Activated T-helper 9 cell treated with anti-CD3 and anti-CD28 coated beads, Interleukin-2, amount 50 U/mL, for 16 hours (primary cell): ENCODE results near the gene LAMTOR3.

Source experiments
- DNase-seq: peaks from one replicate; pipeline ENCODE4 v3.0.0-alpha.2; 2020; ENCODE audit warnings: low read depth

Gene LAMTOR3

GRCh38 chr4:99861120-99861905 is 32.9 kb downstream of the LAMTOR3 start:
- DNase-seq: no peak

- no peak for DNase-seq
Measured at GRCh38 chr4:99860521-99860920, 33.7 kb downstream of the LAMTOR3 start.

DNA sequence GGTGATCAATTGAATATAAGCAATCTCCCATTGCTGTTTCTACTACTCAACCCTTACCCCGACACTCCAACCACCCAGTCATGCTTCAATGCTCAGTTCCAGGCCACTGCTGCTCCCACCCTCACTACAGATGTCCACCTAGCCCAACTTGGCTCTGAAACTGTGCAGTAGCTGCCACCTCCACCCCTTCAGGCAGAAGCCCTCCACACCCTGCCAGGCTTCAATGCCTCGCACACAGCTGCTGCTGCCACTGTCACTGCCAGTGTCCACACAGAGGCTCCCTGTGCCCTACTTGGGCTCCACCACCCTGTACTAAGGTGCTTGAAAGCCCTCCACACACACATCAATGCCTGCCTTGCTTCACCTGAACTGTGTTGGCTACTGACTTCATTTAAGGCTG is 34.6 kb downstream of the LAMTOR3 start:
- no peak for DNase-seq

DNA sequence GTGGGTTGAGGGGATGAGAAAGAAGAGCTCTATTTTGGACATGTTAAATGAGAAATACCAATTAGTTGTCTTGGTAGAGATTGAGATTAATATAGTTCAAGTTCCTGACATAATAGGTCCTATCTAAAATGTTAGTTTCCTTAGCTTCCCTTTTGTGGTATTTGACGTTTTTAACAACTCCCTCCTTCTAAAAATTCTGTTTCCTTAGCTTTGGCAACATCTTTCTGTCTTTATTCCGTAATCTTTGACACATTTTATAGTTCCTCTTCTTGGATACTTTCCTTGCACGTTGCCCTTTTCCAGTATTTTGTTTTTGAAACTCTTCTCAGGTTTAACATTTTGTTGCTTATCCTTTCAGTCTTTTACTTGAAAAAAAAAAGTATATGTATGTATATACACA is 36.9 kb downstream of the LAMTOR3 start:
- no peak for DNase-seq

GRCh38 chr4:99856166-99856565 is 38.1 kb downstream of the LAMTOR3 start:
- no peak for DNase-seq

GRCh38 chr4:99855678-99856077 is 38.5 kb downstream of the LAMTOR3 start:
- no peak for DNase-seq

DNA sequence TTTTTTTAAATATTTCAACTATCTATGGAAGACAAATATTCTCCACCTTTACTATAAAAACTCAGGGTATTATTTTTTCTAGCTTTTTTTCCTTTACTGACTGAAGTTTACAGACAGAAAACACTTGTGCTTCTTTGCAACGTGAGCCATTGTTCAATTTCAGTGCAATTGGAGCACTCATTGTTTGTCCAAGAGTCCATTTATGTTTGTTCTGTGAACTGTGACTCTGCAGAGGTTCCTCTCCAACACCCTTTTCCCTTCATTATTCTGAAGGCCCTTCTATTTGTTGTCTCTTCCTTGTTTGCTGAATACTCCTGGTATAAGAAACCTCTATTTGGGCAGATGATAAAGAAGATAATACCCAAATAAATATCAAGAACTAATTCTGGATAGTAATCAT is 40.2 kb downstream of the LAMTOR3 start:
- no peak for DNase-seq

- DNase-seq: no peak
Measured at GRCh38 chr4:99853190-99853589, 41.0 kb downstream of the LAMTOR3 start.

- DNase-seq: no peak
Measured at GRCh38 chr4:99852199-99852749, 42.0 kb downstream of the LAMTOR3 start.

- no peak for DNase-seq
Measured at GRCh38 chr4:99848591-99849001, 45.6 kb downstream of the LAMTOR3 start.

- DNase-seq: no peak
Measured at GRCh38 chr4:99847362-99847976, 46.8 kb downstream of the LAMTOR3 start.

- DNase-seq: no peak
Measured at GRCh38 chr4:99846891-99847290, 47.3 kb downstream of the LAMTOR3 start.

GRCh38 chr4:99845708-99846469 is 48.3 kb downstream of the LAMTOR3 start:
- DNase-seq: no peak

GRCh38 chr4:99845179-99845578 is 49.0 kb downstream of the LAMTOR3 start:
- no peak for DNase-seq

GRCh38 chr4:99844048-99844447 is 50.2 kb downstream of the LAMTOR3 start:
- DNase-seq: no peak

DNA sequence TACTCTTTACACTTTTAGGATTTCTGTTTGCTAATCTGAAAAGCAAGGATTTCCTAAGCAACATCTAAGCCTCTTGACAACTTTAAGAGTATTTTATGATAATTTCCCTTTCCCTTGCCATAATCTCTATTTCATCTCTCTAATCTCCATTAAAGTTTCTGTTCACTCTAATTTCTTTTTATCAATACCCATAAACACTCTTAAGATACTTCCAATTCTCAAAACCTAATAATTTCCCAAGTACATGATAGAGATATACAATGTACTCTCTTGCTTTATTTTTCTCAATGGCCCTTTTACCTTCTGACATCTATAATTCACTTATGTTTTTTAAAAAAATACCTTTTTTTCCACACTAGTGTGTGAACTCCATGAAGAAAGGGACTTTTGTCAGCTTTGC is 50.8 kb downstream of the LAMTOR3 start:
- no peak for DNase-seq

DNA sequence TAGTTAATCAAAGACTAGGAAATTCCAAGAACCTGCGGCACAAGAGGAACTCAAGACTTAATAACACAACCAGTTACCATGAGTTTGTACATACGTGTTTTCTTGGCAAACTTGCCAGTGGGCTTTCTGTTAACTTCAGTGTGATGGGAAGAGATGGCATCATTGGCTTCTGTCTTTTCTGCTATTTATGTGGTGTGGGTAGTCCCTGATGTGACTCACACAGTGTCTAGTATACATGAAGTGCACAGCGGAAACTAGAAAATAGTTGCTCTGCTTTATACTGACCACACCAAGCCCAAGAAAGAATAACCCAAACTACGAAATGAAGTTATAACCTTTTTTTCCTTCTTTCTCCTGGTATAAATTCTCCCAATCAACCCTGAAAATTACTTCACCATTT is 53.1 kb downstream of the LAMTOR3 start:
- DNase-seq: no peak

- no peak for DNase-seq
Measured at GRCh38 chr4:99838927-99839326, 55.3 kb downstream of the LAMTOR3 start.

DNA sequence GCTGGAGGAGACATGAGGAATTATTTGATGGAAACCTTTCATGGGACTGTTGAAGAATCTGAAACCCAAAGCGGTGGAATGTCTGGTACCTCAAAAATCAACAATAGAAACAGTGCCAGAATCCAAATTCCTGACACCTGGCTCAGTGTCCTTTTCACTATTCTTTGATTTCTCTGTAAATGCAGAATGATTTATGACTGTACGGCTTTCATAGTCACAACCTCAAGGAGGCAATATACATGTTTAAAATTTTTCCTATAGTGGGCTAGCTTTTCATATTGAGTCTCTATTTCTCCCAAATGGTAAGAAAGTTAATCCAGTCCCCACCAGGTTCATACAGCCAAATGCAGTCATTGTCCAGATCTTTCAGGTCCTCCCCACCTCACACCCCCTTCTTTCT is 58.3 kb downstream of the LAMTOR3 start:
- DNase-seq: no peak

DNA sequence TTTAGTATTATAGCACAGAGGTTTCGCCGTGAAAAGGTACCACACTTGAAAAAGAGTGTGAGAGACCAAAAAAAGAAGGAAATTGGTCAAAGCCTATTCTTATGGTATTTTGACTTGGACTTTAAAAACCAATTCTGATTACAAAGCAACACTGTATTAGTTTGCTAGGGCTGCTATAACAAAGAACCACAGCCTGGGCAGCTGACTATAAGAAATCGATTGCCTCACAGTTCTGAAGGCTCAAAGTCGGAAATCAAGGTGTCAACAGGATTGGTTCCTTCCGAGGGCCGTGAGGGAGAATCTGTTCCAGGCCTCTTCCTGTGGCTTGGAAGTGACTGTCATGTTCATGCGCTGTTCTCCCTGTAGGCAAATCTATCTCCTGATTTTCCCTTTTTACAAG is 59.7 kb downstream of the LAMTOR3 start:
- DNase-seq: no peak

GRCh38 chr4:99833756-99834155 is 60.5 kb downstream of the LAMTOR3 start:
- no peak for DNase-seq

- DNase-seq: no peak
Measured at GRCh38 chr4:99832758-99833157, 61.5 kb downstream of the LAMTOR3 start.

- DNase-seq: no peak
Measured at GRCh38 chr4:99832321-99832720, 61.9 kb downstream of the LAMTOR3 start.
